ENCODE data around the gene GPANK1.

GPANK1 gene

DNA sequence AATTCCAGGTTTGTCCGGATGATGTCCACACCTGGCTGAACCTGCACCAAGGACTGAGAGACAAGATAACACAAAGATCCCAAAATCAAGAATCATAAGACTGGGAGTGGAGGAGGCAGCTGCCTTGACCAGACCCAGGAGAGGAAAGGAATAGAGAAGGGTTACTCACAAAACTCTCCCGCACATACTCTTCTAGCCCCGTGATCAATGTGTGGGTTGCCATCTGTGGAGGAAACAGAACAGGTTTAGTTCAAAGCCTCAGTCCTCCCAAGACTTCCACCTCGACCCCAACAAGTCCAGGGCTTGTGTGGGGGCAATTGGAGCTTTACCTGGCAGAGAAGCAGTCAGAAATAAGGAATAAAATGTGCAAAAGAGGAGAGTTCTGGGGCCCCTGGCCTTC, 23.4 kb downstream of the GPANK1 start:
- no peak for DNase-seq (ENCODE audit: low read depth in 2 of 2)

DNA sequence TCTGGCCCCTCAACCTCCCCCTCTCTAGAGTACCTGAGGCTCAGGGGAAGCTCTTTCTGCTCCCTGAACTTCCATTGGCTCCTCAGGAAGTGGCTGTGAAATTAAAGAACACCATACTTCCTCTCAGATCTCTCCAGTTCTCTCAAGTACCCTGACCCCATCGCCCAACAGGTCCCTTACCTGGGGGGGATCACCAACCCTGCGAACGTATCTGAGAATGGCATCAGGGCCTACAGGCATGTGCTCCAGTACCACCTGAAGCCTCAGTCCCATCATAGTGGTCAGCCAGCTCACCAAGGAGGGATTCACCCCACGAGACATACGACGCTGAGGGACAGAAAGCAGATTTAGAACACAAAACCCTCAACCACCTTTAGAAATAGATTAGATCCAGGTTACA, 24.2 kb downstream of the GPANK1 start:
- no peak for DNase-seq (ENCODE audit: low read depth in 2 of 2)

DNA sequence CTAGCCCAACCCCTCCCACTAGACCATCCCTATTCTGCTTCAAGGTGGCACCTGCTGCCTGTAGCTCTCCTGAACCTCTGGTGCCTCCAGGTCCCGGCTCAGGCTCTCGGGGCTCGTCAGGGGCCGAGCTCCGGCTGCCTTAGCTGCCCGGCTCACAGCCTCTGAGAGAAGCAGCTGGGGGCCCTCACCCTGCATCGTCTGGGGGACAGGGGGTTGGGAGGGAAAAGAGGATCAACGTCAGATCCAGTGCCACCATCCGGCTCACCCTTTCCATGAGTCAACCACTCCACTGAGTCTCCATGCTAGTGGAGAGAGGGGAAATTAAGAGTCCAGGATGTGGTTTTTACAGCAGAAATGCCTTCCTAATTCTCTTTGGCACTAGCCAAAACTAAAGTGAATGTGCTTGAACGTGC, 25.3 kb downstream of the GPANK1 start:
- DNase-seq (ENCODE audit: low read depth in 2 of 2), result no peak

DNA sequence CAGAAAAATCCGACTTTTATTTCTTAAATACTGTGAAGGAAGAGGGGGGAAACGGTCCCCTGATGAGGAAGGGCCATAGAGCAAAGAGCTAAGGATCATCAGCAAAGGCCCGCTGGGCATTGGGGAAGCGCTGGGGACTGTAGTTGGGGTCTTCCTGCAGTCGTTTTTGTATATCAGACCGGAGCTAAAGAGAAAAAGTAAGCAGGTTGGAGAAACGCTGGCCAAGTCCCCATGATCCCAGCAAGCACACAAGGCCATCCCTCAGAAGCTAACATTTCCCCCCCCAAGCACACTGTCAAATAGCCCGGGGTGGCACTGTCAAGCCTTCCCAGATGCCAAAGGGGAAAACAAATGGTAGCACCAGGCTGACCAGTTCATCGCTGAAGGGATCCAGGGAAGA, 25.8 kb downstream of the GPANK1 start:
- DNase-seq (ENCODE audit: low read depth in 2 of 2), result no peak

- DNase-seq (ENCODE audit: low read depth in 2 of 2), result no peak
These were observed 27.9 kb downstream of the GPANK1 start for GRCh38 chr6:31636698-31637596.

DNA sequence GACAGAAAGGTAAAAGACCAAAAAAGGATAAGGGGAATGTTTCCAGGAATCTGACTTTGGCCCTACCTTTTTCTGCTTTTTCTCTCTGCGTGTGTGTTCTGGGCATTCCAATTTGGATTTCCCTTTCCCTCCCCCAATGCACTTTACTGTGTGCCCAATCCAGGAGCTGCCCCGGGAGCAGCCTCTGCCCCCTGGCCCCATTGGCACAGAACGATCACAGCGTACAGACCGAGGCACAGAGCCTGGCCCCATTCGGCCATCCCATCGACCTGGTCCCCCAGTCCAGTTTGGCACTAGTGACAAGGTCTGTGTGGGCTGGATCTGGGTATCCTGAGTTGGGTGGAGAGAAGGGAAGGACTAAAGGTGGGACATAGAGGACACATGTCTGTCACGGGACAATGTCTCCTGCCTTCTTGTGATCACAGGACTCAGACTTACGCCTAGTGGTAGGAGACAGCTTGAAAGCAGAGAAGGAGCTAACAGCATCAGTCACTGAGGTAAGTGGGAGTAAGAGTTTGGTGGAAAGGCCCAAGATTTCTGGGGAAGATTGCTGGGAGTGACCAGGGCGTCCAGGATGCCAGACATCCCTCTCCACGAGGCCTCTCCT, 29.7 kb downstream of the GPANK1 start:
- no peak for DNase-seq (ENCODE audit: low read depth in 2 of 2)

GRCh38 chr6:31634131-31634530, 30.7 kb downstream of the GPANK1 start:
- DNase-seq (ENCODE audit: low read depth in 2 of 2), result no peak

- DNase-seq (ENCODE audit: low read depth in 2 of 2), result no peak
These were observed 31.4 kb downstream of the GPANK1 start for GRCh38 chr6:31633447-31633846.

- no peak for DNase-seq (ENCODE audit: low read depth in 2 of 2)
These were observed 32.4 kb downstream of the GPANK1 start for GRCh38 chr6:31632279-31632946.

- DNase-seq (ENCODE audit: low read depth in 2 of 2), result no peak
These were observed 33.0 kb downstream of the GPANK1 start for GRCh38 chr6:31631681-31632278.

DNA sequence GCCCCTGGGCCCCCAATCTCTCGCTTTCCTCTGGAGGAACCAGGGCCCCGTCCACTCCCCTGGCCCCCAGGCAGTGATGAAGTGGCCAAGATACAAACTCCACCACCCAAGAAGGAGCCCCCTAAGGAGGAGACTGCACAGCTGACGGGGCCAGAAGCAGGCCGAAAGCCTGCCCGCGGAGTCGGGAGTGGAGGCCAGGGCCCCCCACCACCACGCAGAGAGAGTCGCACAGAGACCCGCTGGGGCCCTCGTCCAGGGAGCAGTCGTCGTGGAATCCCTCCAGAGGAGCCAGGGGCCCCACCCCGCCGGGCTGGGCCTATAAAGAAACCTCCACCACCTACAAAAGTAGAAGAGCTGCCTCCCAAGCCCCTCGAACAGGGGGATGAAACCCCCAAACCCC, 33.6 kb downstream of the GPANK1 start:
- DNase-seq (ENCODE audit: low read depth in 2 of 2), result no peak

DNA sequence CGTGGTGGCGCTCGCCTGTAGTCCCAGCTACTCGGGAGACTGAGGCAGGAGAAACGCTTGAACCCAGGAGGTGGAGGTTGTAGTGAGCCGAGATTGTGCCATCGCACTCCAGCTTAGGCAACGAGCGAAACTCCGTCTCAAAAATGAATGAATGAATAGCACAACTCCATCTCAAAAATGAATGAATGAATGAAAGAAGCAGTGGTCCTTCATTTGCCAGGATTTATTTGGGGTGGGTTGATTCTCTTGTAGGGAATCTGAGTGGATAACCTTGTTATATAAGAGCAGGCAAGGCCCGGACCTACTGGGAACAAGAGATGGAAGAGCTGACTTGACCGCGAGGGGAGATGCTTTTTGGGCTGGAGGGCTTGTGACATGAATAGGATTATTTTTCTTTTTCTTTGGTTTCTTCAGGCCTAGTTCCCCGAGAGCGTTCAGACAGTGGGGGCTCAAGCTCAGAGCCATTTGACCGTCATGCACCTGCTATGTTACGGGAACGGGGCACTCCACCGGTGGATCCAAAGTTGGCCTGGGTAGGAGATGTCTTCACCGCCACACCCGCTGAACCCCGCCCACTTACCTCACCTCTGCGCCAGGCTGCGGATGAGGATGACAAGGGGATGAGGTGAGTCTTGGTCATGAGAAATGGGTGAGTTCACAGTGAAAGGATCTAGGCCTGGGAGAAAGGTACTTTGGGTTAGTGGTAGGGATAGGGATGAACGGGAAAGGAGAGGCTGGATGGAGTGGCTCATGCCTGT, 34.4 kb downstream of the GPANK1 start:
- no peak for DNase-seq (ENCODE audit: low read depth in 2 of 2)

DNA sequence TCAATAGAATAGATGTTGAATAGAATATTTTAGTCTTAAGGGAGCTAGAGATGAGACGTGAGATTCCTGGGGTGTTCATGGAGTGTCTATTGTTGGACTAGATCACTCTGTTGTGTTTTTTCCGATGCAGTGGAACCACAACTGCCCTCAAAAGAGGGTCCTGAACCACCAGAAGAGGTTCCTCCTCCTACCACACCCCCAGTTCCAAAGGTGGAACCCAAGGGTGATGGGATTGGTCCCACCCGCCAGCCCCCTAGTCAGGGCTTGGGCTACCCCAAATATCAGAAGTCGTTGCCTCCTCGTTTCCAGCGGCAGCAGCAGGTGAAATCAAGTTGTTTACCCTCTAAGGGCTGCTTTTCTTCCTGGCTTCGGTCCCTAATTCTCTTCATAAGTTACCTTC, 35.8 kb downstream of the GPANK1 start:
- no peak for DNase-seq (ENCODE audit: low read depth in 2 of 2)

GRCh38 chr6:31627690-31628287, 37.0 kb downstream of the GPANK1 start:
- DNase-seq (ENCODE audit: low read depth in 2 of 2), result no peak

DNA sequence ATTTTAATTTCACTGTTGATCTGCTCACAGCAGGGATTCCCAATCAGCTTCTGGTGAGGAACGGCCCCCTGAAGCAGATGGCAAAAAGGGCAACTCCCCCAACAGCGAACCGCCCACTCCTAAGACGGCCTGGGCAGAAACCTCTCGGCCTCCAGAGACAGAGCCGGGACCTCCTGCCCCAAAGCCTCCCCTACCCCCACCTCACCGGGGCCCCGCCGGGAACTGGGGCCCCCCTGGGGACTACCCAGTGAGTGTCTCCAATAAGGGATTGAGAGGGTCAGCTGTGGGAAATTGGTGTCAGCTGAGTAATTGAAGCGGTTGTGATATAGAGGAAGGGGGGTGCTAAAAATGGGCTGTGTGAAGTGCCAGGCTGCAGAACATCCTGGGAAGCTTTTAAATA, 37.8 kb downstream of the GPANK1 start:
- DNase-seq (ENCODE audit: low read depth in 2 of 2), result no peak

DNA sequence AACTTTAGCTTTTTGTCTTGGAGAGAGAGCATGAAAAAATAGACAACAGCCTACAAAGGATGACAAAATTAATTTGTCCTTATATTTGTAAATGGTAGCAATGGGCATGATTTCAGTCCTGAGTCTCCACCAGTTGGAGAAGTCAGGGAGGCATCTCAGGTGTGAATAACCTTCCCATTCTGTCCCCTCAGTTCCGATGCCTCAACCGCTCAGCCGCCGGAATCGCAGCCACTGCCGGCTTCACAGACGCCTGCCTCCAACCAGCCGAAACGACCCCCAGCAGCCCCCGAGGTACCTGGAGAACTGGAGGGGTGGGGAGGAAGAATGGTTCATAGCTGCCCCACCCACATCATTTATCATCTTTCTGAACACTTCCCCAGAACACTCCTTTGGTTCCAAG, 40.7 kb downstream of the GPANK1 start:
- DNase-seq (ENCODE audit: low read depth in 2 of 2), result no peak

GRCh38 chr6:31622684-31623091, 42.1 kb downstream of the GPANK1 start:
- DNase-seq (ENCODE audit: low read depth in 2 of 2), result no peak

- no peak for DNase-seq (ENCODE audit: low read depth in 2 of 2)
These were observed 42.8 kb downstream of the GPANK1 start for GRCh38 chr6:31621991-31622390.

DNA sequence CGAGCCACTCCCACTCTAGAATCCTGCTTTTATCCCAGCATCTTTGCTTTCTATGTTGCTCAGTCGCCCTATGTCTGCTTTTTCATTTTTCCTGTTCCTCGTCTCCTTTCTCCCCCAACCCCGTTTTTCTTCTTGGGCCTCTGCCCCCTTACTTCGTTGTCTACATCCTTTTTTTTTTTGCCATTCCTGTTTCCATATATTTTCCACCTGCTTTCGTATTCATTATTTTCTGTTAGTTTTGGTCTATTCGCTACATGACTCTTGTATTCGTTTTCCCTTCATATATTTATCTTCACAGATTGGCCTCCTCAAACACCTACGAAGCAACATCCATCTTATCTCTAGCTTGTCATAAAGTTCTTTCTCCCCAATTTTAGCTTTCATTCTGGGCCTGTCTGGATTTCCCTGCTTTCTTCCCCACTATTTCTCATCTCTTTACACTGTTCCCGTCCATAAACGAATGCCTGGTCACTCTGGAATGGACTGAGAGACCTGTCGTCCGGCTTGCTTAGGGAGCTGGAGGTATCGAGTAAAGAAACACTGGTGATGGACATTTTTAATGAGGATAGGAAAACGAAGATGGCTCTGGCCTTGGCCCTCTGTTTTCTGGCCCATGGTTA, 43.4 kb downstream of the GPANK1 start:
- DNase-seq (ENCODE audit: low read depth in 2 of 2), result no peak

DNA sequence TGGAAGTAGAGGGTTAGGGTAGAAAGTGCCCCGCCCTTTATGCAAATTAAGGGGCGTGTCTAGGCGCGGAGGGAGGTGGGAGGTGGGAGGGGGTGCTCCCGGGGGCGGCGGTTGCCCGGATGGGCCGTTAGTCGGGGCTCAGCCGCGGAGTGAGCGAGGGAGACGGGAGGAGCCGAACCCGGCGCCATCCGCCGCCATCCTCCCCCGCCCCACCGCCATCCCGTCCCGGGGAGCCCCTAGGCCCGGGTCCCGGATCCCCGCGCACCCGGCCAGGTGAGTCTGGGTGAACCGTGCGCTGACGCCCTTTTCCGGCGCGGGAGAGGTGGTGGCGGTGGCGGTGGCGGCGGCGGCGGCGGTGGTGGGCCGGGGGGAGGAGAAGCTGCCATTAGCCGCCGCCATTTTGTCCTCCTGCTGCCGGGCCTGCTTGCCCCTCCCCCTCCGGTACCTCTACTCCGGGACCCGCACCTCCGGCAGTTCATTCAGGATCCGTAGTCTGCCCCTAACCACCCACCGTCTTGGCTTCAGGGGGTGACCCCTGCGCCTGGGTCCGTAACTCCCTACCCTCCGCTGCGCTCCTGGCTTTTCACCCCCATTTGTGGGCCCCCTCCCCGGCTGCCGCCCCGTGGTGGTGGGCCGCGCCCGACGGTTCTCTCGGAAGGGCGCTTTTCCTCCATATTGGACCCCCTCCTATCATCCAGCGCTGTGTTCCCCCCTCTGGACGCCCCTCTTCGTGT, 44.0 kb downstream of the GPANK1 start, which contains the start of gene PRRC2A:
Gene PRRC2A, plus strand, starts transcription at position 130 of the 734 bp plus-strand sequence. CDS start 2,075 bp downstream, outside the sequence.
- DNase-seq (ENCODE audit: low read depth in 2 of 2), result peak in 1 of 2 donors; percentile 93
